ENCODE measurements around the gene TOMM34.
A peak's percentile ranks its signal among the peaks of the same experiment; 100 is the strongest.

The TOMM34 gene

DNA sequence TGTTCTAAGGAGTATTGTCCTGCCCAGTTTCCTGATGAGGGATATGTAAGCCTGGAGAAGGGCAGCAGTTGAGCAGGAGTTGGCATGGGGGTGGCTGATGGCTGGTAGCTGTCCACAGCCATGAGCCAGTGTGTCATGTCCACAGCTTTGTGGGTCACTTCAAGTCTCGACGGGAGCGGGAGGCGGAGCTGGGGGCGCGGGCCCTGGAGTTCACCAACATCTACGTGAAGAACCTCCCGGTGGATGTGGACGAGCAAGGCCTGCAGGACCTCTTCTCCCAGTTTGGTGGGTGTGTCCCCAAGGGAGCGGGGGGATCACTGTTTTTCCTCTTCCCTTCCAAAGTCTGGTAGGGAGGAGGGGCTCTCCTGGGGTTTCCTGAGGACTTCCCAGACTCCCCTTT lies 41.4 kb downstream of the TOMM34 start:
- no peak for DNase-seq (ENCODE audit: low read depth)
- no peak overlapping the region for H3K4me3 ChIP-seq (ENCODE audit: low read depth, low read length)
- TF ChIP-seq, protein P1, sequence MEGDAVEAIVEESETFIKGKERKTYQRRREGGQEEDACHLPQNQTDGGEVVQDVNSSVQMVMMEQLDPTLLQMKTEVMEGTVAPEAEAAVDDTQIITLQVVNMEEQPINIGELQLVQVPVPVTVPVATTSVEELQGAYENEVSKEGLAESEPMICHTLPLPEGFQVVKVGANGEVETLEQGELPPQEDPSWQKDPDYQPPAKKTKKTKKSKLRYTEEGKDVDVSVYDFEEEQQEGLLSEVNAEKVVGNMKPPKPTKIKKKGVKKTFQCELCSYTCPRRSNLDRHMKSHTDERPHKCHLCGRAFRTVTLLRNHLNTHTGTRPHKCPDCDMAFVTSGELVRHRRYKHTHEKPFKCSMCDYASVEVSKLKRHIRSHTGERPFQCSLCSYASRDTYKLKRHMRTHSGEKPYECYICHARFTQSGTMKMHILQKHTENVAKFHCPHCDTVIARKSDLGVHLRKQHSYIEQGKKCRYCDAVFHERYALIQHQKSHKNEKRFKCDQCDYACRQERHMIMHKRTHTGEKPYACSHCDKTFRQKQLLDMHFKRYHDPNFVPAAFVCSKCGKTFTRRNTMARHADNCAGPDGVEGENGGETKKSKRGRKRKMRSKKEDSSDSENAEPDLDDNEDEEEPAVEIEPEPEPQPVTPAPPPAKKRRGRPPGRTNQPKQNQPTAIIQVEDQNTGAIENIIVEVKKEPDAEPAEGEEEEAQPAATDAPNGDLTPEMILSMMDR (IDR thresholded peaks at IDR 0.05; ENCODE audit: low read depth, low read length), result no peak
- no peak for TF ChIP-seq MYC (IDR thresholded peaks at IDR 0.05; ENCODE audit: low read depth, low read length)
- TF ChIP-seq, protein P2, sequence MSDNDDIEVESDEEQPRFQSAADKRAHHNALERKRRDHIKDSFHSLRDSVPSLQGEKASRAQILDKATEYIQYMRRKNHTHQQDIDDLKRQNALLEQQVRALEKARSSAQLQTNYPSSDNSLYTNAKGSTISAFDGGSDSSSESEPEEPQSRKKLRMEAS (IDR thresholded peaks at IDR 0.05; ENCODE audit: low read depth, low read length), result no peak

DNA sequence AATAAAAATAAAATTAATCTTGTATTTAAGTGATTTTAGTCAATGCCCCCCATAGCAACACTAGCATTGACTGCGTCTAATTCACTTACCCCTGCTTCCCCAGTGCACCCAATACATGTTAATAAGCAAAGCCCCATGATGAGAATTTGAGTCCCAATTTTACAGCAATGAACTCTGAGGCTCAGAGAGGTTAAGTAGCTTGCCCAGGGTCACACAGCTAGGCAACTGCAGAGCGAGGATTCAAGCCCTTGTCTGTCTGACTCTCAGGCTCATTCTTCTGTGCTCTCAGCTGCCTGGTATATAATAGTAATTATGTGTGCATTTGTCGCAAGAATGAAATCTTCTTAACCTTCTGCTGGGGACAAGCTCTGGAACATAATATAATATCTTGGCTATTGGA lies 41.9 kb downstream of the TOMM34 start:
- no peak for DNase-seq (ENCODE audit: low read depth)
- H3K4me3 ChIP-seq (ENCODE audit: low read depth, low read length), result no peak overlapping the region
- no peak for TF ChIP-seq MYC (IDR thresholded peaks at IDR 0.05; ENCODE audit: low read depth, low read length)
- no peak for TF ChIP-seq POLR2A (IDR thresholded peaks at IDR 0.05; ENCODE audit: extremely low read depth, insufficient read length)
- TF ChIP-seq, protein P1 (IDR thresholded peaks at IDR 0.05; ENCODE audit: low read depth, low read length), result no peak
- TF ChIP-seq, protein P2 (IDR thresholded peaks at IDR 0.05; ENCODE audit: low read depth, low read length), result no peak

GRCh38 chr20:44917399-44917798 lies 42.8 kb downstream of the TOMM34 start:
- TF ChIP-seq POLR2A (IDR thresholded peaks at IDR 0.05; ENCODE audit: extremely low read depth, insufficient read length), result no peak
- TF ChIP-seq, protein P2 (IDR thresholded peaks at IDR 0.05; ENCODE audit: low read depth, low read length), result no peak
- TF ChIP-seq, protein P1 (IDR thresholded peaks at IDR 0.05; ENCODE audit: low read depth, low read length), result no peak
- TF ChIP-seq MYC (IDR thresholded peaks at IDR 0.05; ENCODE audit: low read depth, low read length), result no peak
- DNase-seq (ENCODE audit: low read depth), result no peak

GRCh38 chr20:44916586-44916985 lies 43.6 kb downstream of the TOMM34 start:
- TF ChIP-seq, protein P2 (IDR thresholded peaks at IDR 0.05; ENCODE audit: low read depth, low read length), result no peak
- TF ChIP-seq MYC (IDR thresholded peaks at IDR 0.05; ENCODE audit: low read depth, low read length), result no peak
- TF ChIP-seq POLR2A (IDR thresholded peaks at IDR 0.05; ENCODE audit: extremely low read depth, insufficient read length), result no peak
- TF ChIP-seq, protein P1 (IDR thresholded peaks at IDR 0.05; ENCODE audit: low read depth, low read length), result no peak
- H3K4me3 ChIP-seq (ENCODE audit: low read depth, low read length), result no peak overlapping the region
- no peak for DNase-seq (ENCODE audit: low read depth)

More at GRCh38 chr20:44917399-44917798, 42.8 kb downstream of the TOMM34 start:
- no peak overlapping the region for H3K4me3 ChIP-seq (ENCODE audit: low read depth, low read length)

GRCh38 chr20:44914924-44915323 lies 45.3 kb downstream of the TOMM34 start:
- TF ChIP-seq, protein P1 (IDR thresholded peaks at IDR 0.05; ENCODE audit: low read depth, low read length), result no peak
- TF ChIP-seq, protein P2 (IDR thresholded peaks at IDR 0.05; ENCODE audit: low read depth, low read length), result no peak
- TF ChIP-seq POLR2A (IDR thresholded peaks at IDR 0.05; ENCODE audit: extremely low read depth, insufficient read length), result no peak
- TF ChIP-seq MYC (IDR thresholded peaks at IDR 0.05; ENCODE audit: low read depth, low read length), result no peak
- DNase-seq (ENCODE audit: low read depth), result peak; percentile 43
- no peak overlapping the region for H3K4me3 ChIP-seq (ENCODE audit: low read depth, low read length)

DNA sequence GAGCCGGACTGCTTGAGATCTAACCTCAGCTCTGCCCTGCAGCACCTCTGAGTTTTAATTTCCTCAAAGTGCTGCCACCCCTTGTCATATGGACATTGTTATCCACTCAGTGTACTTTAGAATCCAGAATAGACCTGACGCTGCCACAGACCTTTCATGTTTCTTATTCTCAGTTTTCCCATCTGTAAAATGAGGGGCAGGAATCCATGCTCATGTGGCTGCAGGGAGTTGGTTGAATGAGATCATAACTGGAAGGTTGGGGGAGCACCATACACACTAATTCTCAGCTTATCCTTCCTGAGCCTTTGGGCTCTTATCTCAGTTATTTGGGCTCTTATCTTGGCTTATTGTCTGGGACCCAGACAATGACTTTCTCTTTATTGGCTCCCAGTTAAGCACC lies 48.0 kb downstream of the TOMM34 start:
- TF ChIP-seq, protein P2 (IDR thresholded peaks at IDR 0.05; ENCODE audit: low read depth, low read length), result no peak
- TF ChIP-seq POLR2A (IDR thresholded peaks at IDR 0.05; ENCODE audit: extremely low read depth, insufficient read length) (no peak), MYC (IDR thresholded peaks at IDR 0.05; ENCODE audit: low read depth, low read length) (no peak)
- TF ChIP-seq, protein P1 (IDR thresholded peaks at IDR 0.05; ENCODE audit: low read depth, low read length), result no peak
- H3K4me3 ChIP-seq (ENCODE audit: low read depth, low read length), result no peak overlapping the region
- DNase-seq (ENCODE audit: low read depth), result no peak
